OCI-LY7 (cell line): ENCODE results near the gene TM9SF1. TPM values are rescaled to one million over a fixed set of nuclear protein-coding genes. Genes with fewer than 3 reads are reported as not detected.

Experiments used
- BruUV-seq: library from RNA; stranded (reverse); fragments of 400-500 nt; replicated peaks from 2 replicates; lab custom pipeline; 2021; lab: Mats Ljungman, UMichigan
- CTCF ChIA-PET: fragments of 300-600 bp; sonication (Branson Sonifier 250); formaldehyde crosslinking; loops from one replicate; lab custom pipeline; 2022; ENCODE audit warnings: antibody characterized with exemption; ENCODE audit not compliant: unreplicated experiment; lab: Charles Lee
- POLR2A ChIA-PET: fragments of 300-600 bp; sonication (Branson Sonifier 250); formaldehyde crosslinking; loops from one replicate; lab custom pipeline; 2022; ENCODE audit warnings: antibody characterized with exemption; lab: Charles Lee
- DNase-seq: peaks from one replicate; pipeline ENCODE4 v3.0.0-alpha.2; 2015; ENCODE audit warnings: low spot score
- H2AFZ ChIP-seq: fragments of 200-600 bp; sonication (generic), shearing (Covaris generic); 2 replicates; pipeline ENCODE4 v1.6.1; 2014; ENCODE audit warnings: mild to moderate bottlenecking, antibody characterized with exemption, low read length, moderate library complexity
- H3K27ac ChIP-seq: fragments of 200-600 bp; sonication (generic); 2 replicates; pipeline ENCODE4 v1.5.1; 2014; ENCODE audit warnings: mixed run types, low read depth, mild to moderate bottlenecking, moderate library complexity, low read length, inconsistent platforms; ENCODE audit not compliant: poor library complexity, severe bottlenecking
- H3K36me3 ChIP-seq: fragments of 200-600 bp; sonication (generic); 2 replicates; pipeline ENCODE4 v1.6.1; 2014; ENCODE audit warnings: mild to moderate bottlenecking, antibody characterized with exemption, low read length, moderate library complexity, mixed read lengths; ENCODE audit not compliant: insufficient read depth
- H3K4me1 ChIP-seq: fragments of 200-600 bp; sonication (generic); 2 replicates; pipeline ENCODE4 v1.5.1; 2014; ENCODE audit warnings: mild to moderate bottlenecking, low read length; ENCODE audit not compliant: insufficient read depth, poor library complexity, severe bottlenecking
- H3K4me2 ChIP-seq: fragments of 200-600 bp; sonication (generic); 2 replicates; pipeline ENCODE4 v1.6.1; 2014; ENCODE audit warnings: mild to moderate bottlenecking, low read length
- H3K4me3 ChIP-seq: fragments of 200-600 bp; sonication (generic); 2 replicates; pipeline ENCODE4 v1.5.1; 2014; ENCODE audit warnings: mild to moderate bottlenecking, low read depth, low read length; ENCODE audit not compliant: poor library complexity, severe bottlenecking
- H3K79me2 ChIP-seq: fragments of 200-600 bp; sonication (generic); 2 replicates; pipeline ENCODE4 v1.6.1; 2016; ENCODE audit warnings: low read depth, mild to moderate bottlenecking, low read length, moderate library complexity, mixed read lengths; ENCODE audit not compliant: insufficient read depth
- H3K9me2 ChIP-seq: fragments of 200-600 bp; sonication (generic); 2 replicates; pipeline ENCODE4 v1.6.1; 2016; ENCODE audit warnings: mild to moderate bottlenecking, low read length, mixed read lengths; ENCODE audit not compliant: insufficient read depth
- H3K9me3 ChIP-seq: fragments of 200-600 bp; sonication (generic); 2 replicates; pipeline ENCODE4 v1.6.1; 2014; ENCODE audit warnings: mild to moderate bottlenecking, mixed run types, low read length, mixed read lengths
- H4K20me1 ChIP-seq: fragments of 200-600 bp; sonication (generic); 2 replicates; pipeline ENCODE4 v1.6.1; 2014; ENCODE audit warnings: mild to moderate bottlenecking, antibody characterized with exemption, low read length, moderate library complexity, mixed read lengths; ENCODE audit not compliant: insufficient read depth
- CTCF ChIP-seq: fragments of 200-600 bp; sonication (generic); conservative IDR thresholded peaks from 2 replicates; pipeline ENCODE4 v1.5.1; 2014; ENCODE audit warnings: mild to moderate bottlenecking, antibody characterized with exemption, low read length, moderate library complexity, mixed read lengths
- EZH2phosphoT487 ChIP-seq: fragments of 200-600 bp; sonication (generic); IDR thresholded peaks from 2 replicates; pipeline ENCODE4 v1.6.1; 2018; ENCODE audit warnings: low read depth, borderline replicate concordance, mild to moderate bottlenecking, mixed run types, antibody characterized with exemption, low read length, moderate library complexity, mixed read lengths
- intact Hi-C: fragments of 100-400 bp; cut with micrococcal nuclease; formaldehyde crosslinking; loops from one replicate; pipeline ENCODE4 v1.10.0; 2022; ENCODE audit not compliant: unreplicated experiment
- total RNA-seq, 2 experiments: library from RNA; depleted of rRNA in 1 of 2; stranded (reverse); fragments of >200 nt in 1 of 2; shearing (Covaris generic) in 1 of 2; gene quantifications; 2 replicates each; pipeline ENCODE4 v1.2.3, GENCODE V29; 2014 to 2022

TM9SF1 gene
- total RNA-seq, 2 experiments from 2014 or later = 23.4 to 27.8 TPM

DNA sequence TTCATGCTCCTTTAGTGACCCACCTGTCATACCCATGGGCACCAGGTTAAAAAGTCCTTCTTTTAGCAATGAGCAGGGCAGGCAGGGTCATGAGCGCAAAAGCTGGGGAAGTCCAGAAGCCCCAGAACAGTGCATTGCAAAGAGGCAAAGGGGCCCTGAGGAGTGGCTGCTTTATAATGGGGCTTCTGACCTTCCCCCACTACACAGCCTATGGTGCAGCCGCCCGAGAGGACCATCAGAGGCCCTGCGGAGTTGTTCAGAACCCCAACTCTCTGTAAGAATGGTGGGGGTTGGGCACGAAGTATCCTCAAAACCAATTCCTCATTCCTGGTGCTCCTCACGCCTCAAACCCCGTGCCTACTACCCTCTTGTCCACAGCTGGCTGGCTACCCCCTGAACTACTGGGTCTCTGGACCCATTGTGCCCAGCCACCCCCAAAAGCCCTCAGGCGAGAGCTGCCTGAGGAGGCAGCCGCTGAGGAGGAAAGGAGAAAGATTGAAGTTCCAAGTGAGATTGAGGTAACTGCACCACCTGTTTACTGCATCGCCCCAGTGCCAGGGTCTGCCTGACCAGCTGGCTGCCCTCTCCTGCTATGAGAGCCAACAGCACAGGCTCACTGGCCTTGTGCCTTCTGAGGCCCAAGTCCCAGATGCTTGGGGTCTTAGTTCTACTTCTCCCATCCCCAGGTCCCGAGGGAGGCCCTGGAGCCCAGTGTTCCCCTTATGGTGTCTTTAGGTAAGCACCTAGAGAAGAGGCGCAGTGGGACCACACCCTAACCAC lies 16.7 kb downstream of the TM9SF1 start:
- no peak overlapping the region for H3K4me2 ChIP-seq
- CTCF ChIA-PET = no interaction called here

GRCh38 chr14:24177891-24178290 lies 17.4 kb downstream of the TM9SF1 start:
- BruUV-seq = no TSS peak
- Histone ChIP-seq H3K9me2 (no peaks in the 10 kb centered on the region), H3K4me3 (no peak overlapping the region), H3K27ac (no peak overlapping the region), H2AFZ (no peak overlapping the region), H3K79me2 (no peaks in the 10 kb centered on the region), H3K36me3 (peaks cover 44% of the 10 kb centered on the region), H4K20me1 (no peaks in the 10 kb centered on the region), H3K9me3 (no peaks in the 10 kb centered on the region), H3K4me1 (no peaks in the 10 kb centered on the region), H3K4me2 (no peak overlapping the region)
- POLR2A ChIA-PET = interaction anchor here (1.1 kb wide), 1 partner anchor 10 kb away, joined by 4 read pairs; no protein-coding TSS in a partner anchor
- intact Hi-C loops = no loop called here
- DNase-seq = no peak
- CTCF ChIA-PET = no interaction called here
- TF ChIP-seq CTCF (no peak), EZH2phosphoT487 (no peak)

More for the DNA sequence above, 16.7 kb downstream of the TM9SF1 start:
- TF ChIP-seq EZH2phosphoT487 (no peak), CTCF (no peak)
- no peak for DNase-seq
- intact Hi-C loops = no loop called here
- BruUV-seq = no TSS peak
- Histone ChIP-seq H3K79me2 (no peaks in the 10 kb centered on the region), H3K4me3 (no peak overlapping the region), H3K9me2 (no peaks in the 10 kb centered on the region), H3K36me3 (peaks cover 51% of the 10 kb centered on the region), H3K4me1 (no peaks in the 10 kb centered on the region), H3K27ac (no peak overlapping the region), H4K20me1 (no peaks in the 10 kb centered on the region), H2AFZ (no peak overlapping the region), H3K9me3 (no peaks in the 10 kb centered on the region)
- POLR2A ChIA-PET = no interaction called here
